NCI-H2029 (cell line): ENCODE data around the gene PLEKHA7.
"Not testable (repeated sequence)": the region's sequence is repeated elsewhere in the genome, so short reads cannot be mapped to it uniquely, and the experiment has no call there.

Source experiments
- DNase-seq: peaks from one replicate; lab custom pipeline; 2025; lab: John Stamatoyannopoulos, UW

Gene PLEKHA7

DNA sequence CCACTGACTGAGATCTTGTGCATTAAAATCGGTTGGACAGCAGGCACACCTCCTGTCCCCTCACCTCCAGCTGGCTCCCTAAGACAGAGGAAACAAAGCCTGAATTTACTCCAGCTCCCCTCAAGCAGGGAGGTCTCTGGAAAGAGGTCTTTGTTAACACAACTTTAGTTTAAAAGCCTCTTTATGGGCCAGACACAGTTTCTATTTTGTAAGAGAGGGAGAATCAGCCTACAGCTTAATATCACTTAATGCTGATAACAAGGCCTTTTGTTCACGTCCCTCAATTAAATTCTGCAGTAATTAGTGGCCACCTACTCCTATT, 36.3 kb downstream of the PLEKHA7 start:
- no peak for DNase-seq

- peak; percentile 35 for DNase-seq
Measured at GRCh38 chr11:16977136-16977993, 36.8 kb downstream of the PLEKHA7 start.

DNA sequence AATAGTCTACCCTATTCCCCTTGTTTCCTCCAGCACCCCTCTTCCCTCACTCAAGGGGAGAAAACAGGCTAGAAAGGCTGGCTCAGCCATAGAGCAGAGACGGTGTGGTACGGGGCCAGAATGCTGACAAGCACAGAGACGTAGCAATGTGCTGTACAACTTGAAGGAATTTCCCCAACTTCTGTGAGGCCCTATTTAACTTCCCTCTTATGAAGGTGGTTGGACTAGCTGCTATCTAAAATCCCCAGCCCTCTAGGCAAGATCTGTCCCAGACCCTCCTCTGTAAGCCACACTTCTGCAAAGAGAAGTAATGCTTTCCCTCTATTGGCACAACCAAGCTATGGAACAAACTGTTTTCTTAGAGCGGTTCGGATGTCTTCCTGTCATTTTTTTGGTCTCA, 37.8 kb downstream of the PLEKHA7 start:
- no peak for DNase-seq

GRCh38 chr11:16975906-16976305, 38.3 kb downstream of the PLEKHA7 start:
- DNase-seq: no peak

DNA sequence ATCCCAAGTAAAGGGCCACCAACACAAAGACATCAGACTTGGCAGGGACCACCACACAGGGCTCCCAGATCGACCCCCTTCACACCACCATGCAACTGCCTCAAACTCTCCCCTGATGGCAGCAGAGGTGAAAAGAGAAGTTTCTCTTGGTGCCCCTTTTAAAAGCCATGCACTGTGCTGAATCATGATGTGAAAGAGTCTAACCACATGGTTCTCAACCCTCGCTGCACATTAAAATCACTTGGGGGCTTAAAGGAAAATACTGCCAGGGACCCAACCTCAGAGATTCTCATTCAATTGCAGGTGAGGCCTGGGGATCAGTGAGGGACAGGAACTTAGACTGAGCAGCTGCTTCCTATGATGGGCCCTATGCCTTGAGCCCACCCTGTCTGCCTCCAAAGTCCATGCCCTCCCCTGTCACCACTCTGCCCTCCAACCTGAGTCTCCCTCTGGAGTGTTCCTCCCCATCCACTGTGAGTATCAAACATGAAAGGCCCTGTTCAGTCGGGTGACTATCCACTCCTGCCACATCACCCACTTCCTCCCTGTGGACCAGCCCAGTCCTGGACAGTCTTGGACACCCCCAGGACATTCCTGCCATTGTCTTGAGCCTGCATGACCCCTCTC, 40.8 kb downstream of the PLEKHA7 start:
- DNase-seq: no peak

- DNase-seq: peak; percentile 65
Measured at GRCh38 chr11:16969010-16969999, 44.9 kb downstream of the PLEKHA7 start.

GRCh38 chr11:16968196-16968595, 46.0 kb downstream of the PLEKHA7 start:
- DNase-seq: no peak

GRCh38 chr11:16966930-16967671, 47.1 kb downstream of the PLEKHA7 start:
- DNase-seq: no peak

DNA sequence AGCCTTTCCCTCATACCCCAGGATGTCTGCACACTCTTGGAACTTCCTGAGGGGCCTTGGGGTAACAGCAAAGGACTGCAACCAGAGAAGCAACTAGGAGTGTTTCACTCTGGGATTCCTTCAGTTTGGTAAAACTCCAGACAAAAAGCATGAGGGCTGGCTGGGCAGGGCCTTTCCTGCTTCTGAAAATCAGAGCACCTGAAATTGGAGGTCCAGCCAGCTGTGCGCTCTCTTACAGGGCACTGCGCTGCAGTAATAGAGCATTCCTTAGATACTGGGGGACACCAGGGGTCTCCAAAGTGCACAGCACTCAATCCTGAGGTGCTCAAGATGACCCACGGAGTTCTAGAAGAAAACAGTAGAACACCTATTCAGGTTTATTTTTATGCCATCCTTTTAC, 49.7 kb downstream of the PLEKHA7 start:
- DNase-seq: no peak

- no peak for DNase-seq
Measured at GRCh38 chr11:16963316-16963876, 50.8 kb downstream of the PLEKHA7 start.

GRCh38 chr11:16962589-16962988, 51.6 kb downstream of the PLEKHA7 start:
- DNase-seq: not testable (repeated sequence)

DNA sequence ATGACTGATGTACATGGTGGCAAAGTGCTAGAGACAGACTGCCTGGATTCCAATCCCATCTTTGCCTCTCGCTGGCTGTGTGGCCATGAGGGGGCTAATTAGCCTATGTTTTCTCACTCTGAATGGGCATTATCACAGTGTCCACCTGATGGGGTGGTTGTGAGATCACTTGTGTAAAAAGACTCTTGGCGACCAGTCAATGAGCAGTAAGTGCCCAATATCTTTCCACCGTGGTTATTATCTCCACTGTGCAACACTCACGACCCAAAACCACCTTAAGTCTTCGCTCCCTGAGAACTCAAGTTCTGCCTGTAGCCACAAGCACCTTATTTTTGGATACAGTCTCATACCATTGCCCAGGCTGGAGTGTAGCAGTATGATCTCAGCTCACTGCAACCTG, 52.1 kb downstream of the PLEKHA7 start:
- DNase-seq: no peak

GRCh38 chr11:16960250-16960649, 54.0 kb downstream of the PLEKHA7 start:
- no peak for DNase-seq

- DNase-seq: peak; percentile 33
Measured at GRCh38 chr11:16959602-16960001, 54.6 kb downstream of the PLEKHA7 start.

DNA sequence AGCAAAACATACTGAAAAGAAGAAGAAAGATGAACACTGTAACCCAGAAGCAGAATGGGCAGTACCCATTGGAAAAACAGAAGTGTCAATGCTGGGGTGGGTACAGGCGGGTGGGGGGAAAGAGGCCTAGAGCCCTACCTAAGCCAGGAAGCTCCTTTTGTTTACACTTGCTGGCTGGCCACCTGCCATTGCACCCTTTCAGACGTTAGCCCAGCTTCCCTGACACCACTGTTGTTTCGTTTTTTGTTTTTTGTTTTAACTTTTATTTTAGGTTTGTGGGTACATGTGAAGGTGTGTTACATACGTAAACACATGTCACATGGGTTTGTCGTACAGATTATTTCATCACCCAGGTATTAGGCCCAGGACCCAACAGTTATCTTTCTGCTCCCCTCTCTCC, 55.4 kb downstream of the PLEKHA7 start:
- DNase-seq: peak; percentile 80

DNA sequence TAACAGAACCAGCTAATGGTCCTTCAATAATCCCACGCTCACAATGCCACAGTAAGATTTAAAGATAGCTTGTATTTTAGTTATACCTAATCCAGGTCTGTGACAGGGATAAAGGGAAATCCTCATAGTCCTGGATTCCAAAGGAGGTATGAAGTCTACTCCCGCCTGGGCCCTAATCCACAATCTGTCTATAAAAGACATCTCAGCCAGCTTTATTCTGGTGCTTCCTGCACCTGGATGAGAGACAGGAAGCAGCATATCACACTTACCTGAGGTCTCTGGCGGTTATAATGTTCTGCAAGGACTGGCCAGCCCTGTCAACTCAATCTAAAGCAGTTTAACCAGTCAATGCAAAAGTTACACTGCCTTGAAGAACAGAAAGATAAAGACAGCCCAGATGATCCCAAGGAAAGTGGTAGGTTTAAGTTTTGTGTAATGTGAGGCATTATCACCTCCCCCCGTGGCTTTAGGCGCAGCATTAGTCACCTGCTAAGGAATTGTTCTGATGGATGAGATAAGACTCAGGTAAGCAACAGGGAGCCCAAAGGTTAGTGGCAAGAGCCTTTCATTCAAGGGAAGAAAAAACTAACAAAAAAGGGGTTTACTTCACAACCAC, 57.6 kb downstream of the PLEKHA7 start:
- DNase-seq: peak; percentile 20

DNA sequence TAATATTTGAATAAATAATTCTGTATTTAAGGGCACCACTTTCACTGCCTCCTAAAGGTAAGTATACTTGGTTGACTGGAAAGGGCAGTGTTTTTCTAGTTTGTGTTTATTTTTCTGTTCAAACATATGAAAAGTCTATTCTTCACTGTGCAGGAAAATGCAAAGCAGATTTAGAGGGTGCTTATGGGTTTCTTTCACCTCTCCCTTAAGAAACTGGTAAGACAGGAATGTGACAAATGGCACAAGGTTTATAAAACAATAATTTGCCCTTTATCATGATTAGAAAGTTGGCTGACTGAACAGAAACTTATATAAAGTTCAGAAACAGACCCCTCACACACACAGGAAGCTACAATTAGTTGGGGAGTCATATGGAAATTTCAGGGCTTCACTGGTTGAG, 60.6 kb downstream of the PLEKHA7 start:
- DNase-seq: no peak

- DNase-seq: no peak
Measured at GRCh38 chr11:16946477-16947282, 67.5 kb downstream of the PLEKHA7 start.

DNA sequence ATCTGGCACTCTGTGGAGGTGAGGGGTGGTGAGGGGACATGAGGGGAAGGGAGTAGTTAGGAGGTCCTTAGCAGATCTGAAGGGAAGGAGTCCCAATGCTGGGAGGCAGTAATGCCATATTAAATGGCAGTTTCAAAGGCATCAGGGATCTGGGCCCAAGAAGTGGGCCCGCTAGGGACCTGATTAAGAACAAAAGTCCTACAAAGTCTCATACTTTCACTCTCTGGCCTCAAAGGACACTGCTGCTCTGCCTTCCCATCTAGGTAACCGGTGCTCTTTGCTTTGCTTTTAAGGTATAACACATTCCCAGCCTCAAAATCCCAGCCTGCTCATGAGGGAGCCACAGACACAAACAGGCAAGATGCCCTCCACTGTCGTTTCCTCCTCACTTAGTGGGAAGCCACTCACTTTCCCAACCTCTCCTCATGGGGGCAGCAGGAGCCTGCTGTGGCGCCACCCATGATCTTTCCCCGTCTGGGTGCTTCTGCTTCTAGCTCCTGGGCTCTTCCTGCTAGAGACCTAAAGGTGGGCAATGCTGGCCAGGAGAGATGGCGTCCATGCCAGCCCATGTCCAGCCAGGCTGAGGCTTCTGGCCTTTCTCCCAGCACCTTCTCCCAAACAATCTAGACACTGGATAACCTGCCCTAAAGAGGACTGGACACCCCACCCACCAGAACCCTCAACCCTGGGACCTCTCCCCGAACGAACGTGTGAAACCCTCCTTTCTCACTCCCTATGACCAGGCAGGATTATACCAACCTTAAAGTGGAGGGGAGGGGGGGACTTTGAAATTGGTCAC, 68.3 kb downstream of the PLEKHA7 start:
- peak; percentile 71 for DNase-seq
